Kidney glomerular epithelial cell (primary cell): Measurements from ENCODE around the gene KLK2.

Experiments
- DNase-seq: peaks from one replicate; lab custom pipeline; 2025; lab: John Stamatoyannopoulos, UW

The KLK2 gene

DNA sequence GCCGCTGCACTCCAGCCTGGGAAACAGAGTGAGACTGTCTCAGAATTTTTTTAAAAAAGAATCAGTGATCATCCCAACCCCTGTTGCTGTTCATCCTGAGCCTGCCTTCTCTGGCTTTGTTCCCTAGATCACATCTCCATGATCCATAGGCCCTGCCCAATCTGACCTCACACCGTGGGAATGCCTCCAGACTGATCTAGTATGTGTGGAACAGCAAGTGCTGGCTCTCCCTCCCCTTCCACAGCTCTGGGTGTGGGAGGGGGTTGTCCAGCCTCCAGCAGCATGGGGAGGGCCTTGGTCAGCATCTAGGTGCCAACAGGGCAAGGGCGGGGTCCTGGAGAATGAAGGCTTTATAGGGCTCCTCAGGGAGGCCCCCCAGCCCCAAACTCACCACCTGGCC, at the start of gene KLK2:
TSS of gene KLK2 (plus strand) at position 384 of the 400 bp plus-strand sequence. CDS start 35 bp downstream, outside the sequence.
- DNase-seq, result no peak

DNA sequence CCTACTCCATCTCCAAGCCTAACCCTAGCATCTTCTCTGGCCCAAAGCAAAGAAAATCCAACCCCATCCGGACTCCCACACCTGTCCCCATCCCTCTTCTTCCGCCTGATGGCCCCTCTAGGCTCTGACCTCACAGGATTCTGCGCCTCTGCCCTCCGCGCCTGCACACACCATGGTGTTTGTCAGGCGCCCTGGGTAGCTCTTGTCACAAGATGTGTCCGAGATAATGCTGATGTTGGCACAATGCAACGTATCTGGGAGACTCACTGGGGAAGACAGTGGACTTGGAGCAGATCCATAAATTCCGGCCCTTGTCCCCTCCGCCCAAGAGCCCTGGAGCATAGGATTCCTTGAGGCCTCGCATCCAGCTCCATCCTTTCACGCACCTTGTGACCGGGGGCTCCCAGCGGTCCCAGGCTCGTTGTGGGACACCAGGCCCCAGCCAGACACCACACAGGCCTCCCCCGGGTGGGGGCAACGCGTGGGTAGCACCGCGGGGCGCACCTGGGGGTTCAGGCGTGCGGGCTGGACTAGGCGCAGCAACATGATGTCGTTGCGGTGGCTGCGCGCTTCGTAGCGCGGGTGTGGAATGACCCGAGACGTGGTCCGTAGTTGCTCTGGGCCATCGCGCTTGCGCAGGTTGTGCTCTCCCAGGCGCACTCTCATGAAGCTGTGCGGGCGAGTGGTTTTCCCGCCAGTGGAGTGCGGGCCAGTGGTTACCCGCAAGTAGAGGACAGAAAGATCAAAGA, 46.6 kb upstream of the KLK2 start:
- no peak for DNase-seq

DNA sequence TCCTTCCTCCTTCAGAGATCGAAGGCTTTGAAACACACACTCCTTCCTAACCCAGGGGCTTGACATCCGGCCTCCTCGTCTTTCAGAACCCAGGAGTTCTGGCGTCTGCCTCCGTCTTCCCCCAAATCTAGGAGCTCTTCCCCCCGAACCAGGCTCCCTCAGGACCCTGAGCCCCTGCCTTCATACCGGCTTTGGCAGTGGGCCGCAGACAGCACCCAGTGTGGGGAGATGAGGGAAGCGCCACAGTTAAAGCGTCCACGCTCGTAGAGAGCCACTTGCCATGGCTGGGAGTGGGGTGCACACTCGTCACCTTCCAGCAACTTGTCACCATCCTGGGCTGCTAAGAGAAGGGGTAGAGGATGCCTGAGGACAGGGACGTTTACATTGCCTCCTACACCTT, 45.8 kb upstream of the KLK2 start:
- DNase-seq, result no peak

DNA sequence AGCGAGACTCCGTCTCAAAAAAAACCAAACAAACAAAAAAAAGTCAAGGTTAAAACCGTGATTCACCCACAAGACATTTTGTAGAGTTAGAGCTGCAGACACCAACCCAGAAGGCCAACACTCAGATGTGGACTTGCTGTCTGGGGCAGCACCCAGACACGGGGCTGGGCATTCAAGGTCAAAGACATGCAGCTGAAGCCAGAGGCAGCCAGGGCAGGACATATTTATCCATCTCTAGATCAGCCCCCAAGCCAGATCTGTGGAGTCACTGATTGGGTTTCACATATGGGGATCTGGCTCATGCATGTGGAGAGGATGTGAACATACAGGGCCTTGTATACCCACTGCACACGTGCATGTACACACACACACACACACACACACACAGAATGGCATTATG, 43.4 kb upstream of the KLK2 start:
- no peak for DNase-seq

DNA sequence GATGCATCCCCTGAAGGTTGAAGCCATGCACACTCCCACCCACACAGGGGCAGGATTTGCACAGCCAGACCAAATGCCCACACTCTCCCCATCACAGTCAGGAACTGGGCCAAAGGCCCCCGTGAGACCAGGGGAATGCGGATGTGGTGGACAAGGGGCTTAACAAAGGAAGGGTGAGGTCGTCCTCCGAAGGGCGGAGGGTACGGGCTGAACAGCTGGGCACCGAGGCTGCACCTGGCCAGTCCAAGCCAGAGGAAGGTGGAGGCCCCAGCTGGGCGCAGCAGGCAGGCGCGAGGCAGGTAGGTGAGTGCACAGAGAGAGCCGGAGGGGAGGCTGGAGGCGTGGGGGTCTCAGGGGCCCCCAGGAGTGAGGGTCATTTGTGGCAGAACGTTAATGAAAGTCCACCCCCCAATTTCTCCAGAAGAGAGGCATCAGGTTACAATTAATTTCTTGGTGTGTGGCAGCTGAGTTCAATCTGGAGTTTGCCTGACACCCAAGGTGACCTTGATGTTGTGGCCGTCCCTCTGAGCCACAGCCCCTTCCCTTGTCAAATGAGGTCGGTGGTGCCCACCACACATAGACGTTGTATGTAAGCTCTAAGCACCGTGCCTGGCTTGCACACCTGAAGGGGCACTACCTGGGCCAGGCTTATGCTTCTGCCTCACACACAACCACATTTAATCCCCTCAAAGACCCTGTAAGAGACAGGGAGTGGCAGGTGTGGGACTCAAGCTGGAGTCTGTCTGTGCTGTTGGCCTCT, 42.8 kb upstream of the KLK2 start:
- DNase-seq, result no peak

DNA sequence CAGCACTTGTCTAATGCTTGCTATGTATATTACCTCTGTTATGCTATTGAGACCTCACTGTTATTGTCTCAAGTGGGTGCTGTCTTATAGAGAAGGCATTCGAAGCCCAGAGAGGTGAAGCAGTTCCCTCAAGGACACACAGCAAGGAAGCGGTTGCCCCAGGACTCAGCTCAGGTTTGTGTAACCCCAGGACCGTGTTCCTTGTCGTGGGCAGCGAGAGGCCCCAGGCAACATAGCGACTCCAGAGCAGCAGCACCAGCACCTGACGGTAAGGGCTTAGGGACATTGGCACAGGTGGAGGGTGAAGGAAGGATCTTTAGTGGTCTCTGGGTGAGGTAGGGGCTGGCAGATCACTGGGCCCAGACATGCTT, 42.2 kb upstream of the KLK2 start:
- no peak for DNase-seq

DNA sequence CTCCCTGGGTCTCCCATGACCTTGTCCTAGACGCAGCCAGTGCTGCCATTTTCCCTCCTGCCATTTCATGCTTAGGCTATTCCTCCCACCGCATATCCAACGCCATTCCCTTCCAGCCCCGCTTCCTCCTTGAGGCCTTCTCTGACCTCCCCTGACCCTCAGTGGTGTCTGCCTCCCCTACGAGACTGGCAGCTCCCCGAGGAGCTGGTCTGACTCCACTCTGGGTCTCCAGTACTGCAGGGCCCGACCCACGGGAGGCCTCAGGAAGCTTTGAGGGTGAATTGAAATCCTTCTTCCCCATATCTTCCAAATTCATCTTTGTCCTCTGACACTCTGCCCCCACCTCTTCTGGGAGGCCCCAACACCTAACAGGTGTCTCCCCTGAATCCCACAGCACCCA, 40.6 kb upstream of the KLK2 start:
- no peak for DNase-seq

DNA sequence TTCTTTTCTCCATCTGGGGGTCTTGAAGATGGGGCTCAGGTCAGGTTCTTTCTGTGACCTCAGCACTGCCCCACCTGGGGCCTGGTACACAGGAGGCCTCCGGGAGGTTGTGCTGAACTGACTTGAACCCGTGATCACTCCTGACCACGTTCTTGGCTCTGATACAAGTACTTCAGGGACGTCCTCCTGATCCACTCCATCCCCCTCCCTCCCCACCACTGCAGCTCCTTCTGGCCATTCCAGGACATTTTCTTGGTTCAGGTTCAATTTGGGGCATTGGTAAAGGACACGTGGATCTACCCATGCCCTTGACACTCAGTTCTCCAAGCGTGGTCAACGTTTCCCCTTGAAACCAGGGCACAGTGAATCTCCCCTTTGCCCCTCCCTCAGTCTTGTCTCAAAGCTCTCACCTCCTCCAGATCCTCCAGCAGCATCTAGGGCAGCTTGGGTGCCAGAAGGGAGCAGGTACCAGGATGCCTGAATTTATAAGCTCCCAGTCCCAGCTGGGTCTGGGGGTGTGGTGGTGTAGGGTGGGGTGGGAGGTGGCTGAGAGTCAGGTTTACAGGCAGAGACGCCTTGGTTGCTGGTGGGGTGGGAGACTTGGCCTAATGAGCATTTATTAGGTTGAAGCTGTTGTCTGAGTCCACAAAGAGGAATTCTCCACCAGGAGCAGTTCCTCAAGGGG, 40.0 kb upstream of the KLK2 start, which contains the start of gene KLK15:
TSS of gene KLK15 (minus strand) at position 458 of the 685 bp plus-strand sequence. CDS start 2,082 bp downstream, outside the sequence.
- no peak for DNase-seq

DNA sequence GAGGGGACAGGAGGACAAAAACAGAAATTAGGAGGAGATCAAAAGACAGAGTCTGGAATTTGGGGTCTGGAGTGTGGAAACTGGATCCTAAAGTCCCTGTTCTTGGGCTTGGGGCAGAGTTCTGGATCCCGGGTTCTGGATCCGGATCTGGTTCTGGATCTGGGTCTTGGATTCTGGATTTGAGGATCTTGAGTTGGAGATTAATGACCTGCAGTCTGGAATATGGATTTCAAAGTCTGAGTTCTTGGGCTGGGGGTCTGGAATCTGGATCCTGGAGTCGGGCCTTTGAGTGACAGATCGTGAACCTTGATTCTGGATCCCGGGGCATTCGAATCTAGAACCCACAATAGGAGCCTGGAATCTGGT, 39.5 kb upstream of the KLK2 start:
- no peak for DNase-seq

DNA sequence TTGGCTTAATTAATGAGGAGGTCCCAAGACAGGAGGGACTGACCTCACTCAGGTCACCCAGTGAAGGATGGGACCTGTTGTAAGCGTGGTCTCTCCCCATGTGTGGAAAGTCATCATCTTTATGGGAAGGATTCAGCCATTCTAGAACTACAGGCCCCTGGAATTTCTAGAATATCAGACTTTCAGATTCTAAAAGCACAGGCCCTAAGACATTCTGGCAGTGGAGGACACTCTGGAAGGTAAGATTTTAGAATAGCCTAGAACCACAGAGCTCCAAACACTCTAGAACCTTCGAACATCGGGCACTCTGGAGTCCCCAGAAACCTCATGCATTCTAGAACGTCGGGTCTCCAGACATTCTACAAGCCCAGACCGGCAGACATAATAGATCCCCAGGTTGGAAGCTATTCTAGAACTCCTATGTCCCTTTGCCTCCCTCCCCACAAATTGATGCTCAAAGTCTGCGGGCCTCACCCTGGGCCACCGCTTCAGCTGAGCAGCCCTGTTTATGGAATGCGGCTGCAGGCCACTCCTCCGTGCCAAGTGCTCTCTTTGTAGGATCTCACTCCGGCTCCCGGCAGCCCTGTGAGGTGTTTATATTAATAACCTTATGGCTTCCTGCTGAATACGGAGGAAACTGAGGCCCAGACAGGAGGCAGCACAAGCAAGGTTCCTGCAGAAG, 38.0 kb upstream of the KLK2 start:
- DNase-seq, result no peak

DNA sequence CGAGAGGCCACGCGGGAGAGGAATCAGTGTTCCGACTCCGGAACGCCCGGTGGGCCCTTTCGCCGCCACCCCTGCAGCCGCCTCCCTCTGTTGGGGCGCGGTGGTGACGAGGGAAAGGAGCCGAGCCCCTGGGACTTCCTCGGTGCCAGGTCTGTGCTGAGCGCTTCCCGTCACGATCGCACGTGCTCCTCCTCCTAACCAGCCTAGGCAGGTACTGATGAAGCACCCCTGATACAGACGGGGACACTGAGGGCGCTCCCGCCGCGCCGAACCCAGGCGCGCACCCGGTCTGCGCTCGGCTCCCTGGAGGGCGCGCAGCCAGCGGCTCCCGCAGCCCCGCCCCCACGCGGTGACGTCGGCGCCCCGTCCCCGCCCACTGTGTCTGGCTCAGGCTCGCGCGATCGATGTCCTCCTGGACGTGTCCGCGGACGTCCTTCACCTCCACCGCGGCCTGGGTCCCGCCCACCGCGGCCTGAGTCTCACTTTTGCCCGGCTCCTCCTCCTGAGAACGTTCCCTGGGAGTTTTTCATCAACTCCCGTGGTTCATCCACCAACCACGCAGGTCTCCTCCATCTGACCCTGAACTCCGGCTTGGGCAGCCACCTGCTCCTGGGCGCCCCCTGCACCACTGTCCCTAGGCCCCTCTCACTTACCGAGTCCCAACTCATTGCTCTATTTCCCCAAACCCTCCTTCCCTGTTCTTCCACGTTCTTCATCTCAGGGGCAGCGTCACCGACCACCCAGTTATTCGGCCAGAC, 37.3 kb upstream of the KLK2 start:
- DNase-seq, result peak; percentile 31

DNA sequence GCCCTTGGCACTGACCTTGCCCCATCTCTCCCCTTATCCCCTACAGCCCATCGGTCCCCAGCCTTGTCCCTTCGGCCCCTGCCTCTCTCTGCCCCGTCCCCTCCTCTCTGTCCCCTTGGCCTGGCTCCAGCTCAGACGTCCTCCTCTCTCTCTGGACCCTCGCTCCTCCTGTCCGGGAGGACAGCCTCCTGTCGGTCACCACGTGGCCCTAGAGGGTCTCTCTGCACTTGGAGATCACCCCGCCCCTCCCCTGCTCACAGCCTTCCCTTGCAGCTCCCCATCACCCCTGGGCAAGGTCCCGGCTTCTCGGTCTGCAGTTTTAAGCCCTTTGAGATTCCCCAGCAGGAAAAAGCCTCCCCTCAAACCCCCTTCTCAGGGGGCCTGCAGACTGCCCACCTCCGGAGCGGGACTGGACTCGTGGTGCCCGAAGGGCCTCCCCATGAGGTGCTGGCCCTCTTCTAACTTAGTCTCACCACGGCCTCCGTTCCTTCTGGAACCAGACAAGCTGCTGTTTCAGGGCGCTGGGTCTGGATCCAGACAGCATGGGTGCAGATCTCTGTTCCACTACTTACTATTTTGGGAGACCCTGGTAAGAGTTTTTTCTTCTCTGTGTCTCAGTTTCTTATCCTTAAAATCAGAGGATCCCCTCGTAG, 36.6 kb upstream of the KLK2 start:
- no peak for DNase-seq

DNA sequence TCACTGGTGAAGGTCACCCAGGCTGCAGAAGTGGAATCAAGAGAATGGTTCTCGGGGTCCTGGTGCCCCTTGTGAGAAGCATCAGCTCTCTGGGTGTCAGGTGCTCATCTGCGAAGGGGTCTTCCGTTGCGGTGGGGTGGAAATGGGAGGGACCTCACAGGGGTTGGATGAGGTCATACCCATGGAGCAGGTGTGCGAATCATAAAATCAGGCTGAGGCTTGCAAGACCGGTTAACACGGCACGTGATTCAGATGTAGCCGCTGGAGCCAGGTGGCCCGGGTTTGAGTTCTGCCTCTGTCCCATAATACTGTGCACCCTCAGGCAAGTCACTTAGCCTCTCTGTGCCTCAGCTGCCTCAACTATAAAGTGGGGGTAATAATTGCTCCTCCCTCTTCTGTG, 35.9 kb upstream of the KLK2 start:
- no peak for DNase-seq

DNA sequence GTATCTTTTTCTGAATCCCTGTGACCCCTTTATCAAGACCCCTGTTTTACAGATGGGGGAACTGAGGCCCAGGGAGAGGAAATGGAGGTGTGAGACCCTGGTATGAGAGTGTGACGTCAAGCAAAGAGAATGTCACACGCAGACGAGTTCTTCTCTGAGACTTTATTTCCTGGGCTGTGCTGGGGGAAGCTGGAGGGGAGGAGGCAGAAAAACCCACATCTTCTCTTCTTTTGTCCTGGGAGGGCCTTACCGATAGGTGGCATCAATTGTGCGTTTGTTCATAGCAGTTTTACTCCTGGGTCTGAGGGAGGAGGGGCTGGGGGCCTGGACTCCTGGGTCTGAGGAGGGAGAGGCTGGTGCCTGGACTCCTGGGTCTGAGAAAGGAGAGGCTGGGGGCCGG, 35.0 kb upstream of the KLK2 start:
- DNase-seq, result no peak

DNA sequence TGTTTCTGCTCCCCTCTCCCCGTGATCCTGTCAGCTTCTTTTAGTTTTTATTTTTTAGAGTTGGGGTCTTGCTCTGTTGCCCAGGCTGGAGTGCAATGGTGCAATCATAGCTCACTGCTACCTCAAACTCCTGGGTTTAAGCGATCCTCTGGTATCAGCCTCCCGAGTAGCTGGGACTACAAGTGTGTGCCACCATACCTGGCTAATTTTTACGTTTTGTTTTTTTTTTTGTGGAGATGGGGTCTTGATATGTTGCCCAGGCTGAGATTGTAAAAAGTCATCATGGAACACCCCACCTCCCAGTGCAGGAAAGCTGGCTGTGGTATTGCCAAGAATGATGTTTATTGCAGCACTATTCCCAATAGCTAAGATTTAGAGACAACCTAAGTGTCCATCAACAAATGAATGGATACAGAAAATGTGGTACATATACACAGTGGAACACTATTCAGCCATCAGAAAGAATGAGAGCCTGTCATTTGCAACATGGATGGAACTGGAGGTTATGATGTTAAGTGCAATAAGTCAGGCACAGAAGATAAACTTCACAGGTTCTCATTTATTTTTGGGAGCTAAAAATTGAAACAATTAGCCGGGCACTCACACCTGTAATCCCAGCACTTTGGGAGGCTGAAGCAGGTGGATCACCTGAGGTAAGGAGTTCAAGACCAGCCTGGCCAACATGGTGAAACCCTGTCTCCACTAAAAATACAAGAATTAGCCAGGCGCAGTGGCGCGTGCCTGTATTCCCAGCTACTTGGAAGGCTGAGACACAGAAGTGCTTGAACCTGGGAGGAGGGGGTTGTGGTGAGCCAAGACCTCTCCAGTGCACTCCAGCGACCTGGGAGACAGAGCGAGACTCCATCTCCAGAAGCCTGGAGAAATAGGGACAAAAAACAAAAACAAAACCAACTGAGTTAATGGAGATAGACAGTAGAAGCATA, 33.3 kb upstream of the KLK2 start:
- DNase-seq, result no peak

DNA sequence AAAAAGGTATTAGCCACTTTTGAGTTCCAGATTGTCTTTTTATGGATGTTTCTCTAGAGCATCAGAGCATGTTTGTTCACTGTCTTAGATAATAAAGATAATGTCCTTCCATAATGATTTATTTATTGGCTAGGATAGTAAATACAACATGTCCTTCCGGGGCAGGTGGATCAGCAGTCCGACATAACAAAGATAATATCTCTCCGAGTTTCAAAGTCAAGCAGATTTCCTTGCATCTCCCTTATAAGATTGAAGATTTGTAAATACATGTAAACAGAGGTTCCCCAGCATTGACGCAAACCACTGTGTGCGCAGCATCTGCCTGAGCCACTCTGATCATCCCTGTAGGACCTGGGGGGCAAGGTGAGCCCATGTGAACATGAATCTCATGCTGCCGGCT, 31.1 kb upstream of the KLK2 start:
- no peak for DNase-seq

DNA sequence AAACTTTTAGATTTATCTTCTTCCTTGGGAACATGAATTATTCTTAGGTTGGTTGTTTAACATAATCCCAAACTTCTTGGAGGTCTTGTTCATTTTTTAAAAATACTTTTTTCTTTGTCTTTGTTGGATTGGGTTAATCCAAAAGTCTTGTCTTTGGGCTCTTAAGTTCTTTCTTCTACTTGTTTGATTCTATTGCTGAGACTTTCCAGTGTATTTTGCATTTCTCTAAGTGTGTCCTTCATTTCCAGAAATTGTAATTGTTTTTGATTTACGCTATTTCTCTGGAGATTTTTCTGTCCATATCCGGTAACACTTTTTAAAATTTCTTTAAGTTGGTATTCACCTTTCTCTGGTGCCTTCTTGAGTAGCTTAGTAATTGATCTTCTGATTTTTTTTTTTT, 30.0 kb upstream of the KLK2 start:
- DNase-seq, result no peak

DNA sequence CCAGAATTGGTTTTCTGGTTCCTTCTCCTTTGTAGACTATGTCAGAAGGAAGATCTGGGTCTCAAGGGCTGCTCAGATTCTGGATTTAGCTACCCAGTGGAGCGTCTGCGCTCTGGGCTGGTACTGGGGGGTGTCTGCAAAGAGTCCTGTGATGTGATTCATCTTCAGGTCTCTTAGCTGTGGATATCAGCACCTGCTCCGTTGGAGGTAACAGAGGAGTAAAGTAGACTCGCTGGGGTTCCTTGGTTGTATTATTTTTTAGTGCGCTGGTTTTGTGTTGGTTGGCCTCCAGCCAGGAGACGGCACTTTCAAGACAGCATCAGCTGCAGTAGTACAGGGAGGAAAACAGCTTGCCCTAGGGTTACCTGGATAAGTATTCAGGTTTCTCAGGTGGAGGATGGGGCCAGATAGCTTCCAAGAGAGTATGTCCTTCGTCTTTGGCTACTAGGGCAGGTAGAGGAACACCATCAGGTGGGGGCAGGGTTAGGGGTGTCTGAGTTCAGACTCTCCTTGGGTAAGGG, 29.5 kb upstream of the KLK2 start:
- no peak for DNase-seq

DNA sequence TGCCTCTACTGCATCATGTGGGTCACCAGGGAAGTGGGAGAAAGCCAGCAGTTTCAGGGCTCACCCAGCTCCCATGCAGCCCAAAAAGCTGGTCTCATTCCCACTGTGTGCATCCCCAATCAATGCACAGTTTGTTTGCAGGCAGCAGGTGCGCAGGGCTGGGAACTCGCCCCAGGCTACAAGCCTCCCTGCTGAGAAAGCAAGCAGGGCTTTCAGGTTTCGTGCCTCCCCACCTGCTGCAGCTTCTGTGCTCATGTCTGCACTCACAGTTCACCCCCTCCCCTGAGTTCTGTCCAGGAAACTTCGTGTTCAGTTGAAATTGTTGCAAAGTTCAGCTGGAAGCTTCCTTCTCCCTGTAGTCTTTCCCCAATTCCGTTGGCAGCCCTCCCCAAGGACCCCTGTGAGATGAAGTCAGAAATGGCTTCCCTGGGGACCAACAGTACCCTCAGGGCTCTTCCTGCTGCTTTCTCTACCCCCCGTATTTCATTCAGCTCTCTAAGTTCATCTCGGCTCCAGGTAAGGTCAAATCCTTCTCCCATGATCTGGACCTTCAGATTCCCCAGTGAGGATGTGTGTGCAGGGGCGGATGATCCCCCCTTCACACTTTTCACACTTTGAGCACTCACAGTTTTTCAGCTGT, 28.8 kb upstream of the KLK2 start:
- no peak for DNase-seq
